DND-41 (cell line): ENCODE results near the gene PADI3.

ENCODE experiments used
- CTCF ChIP-seq: IDR thresholded peaks from 2 replicates; pipeline ENCODE4 v1.5.1; 2012; ENCODE audit warnings: borderline replicate concordance, low read length, moderate library complexity, mild to moderate bottlenecking; ENCODE audit not compliant: poor library complexity, severe bottlenecking; ENCODE audit errors: extremely low read depth
- EZH2 ChIP-seq: IDR thresholded peaks from 3 replicates; pipeline ENCODE4 v1.6.1; 2012; ENCODE audit warnings: borderline replicate concordance, low read depth, mild to moderate bottlenecking, moderate library complexity, low read length, inconsistent platforms; ENCODE audit not compliant: severe bottlenecking

- TF ChIP-seq CTCF: no peak
- no peak for TF ChIP-seq EZH2
Measured at GRCh38 chr1:17235135-17235885, 13.6 kb upstream of the PADI3 start.
